HepG2 (cell line): ENCODE results near the gene SLC66A3. TPM values are rescaled to one million over a fixed set of nuclear protein-coding genes. Genes with fewer than 3 reads are reported as not detected.

Experiments used
- ATAC-seq: fragments of 200-7000 bp; cut with Tn5 transposase; 3 replicates; pipeline ENCODE4 v1.9.1; 2020; ENCODE audit warnings: mild to moderate bottlenecking, moderate library complexity
- BruUV-seq: library from RNA; stranded (reverse); fragments of 400-500 nt; replicated peaks from 2 replicates; lab custom pipeline; 2021; lab: Mats Ljungman, UMichigan
- CTCF ChIA-PET: fragments of 300-600 bp; formaldehyde crosslinking; extraction: SDS; loops from one replicate; lab custom pipeline; 2021; ENCODE audit warnings: low total read pairs, inconsistent platforms, low intra/inter-chr PET ratio; lab: Yijun Ruan, JAX
- POLR2A ChIA-PET: fragments of 350-600 bp; sonication (Branson Sonifier 250); formaldehyde crosslinking; loops from one replicate; lab custom pipeline; 2020; ENCODE audit warnings: antibody characterized with exemption, inconsistent platforms; lab: Yijun Ruan, JAX
- DNase-seq: peaks from one replicate; pipeline ENCODE4 v3.0.0-alpha.2; 2015; ENCODE audit warnings: low spot score
- FAIRE-seq: peaks from 3 replicates; lab custom pipeline; 2011; peaks lifted over from hg19 to GRCh38; lab: Jason Lieb, UNC
- H2AFZ ChIP-seq: one replicate; pipeline ENCODE4 v1.6.1; 2011; ENCODE audit warnings: low read length, inconsistent platforms
- H3K27ac ChIP-seq: fragments of 300-600 bp; 3 replicates; pipeline ENCODE4 v1.8.0; 2011; ENCODE audit warnings: mixed run types, mild to moderate bottlenecking, mixed read lengths, low read length, inconsistent platforms; ENCODE audit not compliant: insufficient read depth; ENCODE audit errors: extremely low read length
- H3K27me3 ChIP-seq, 2 experiments: fragments of 200-600 bp in 1 of 2; 2 replicates in 1 of 2; 3 replicates in 1 of 2; pipeline versions ENCODE4 v1.6.0 to v1.8.0; 2011; ENCODE audit warnings: low read length in 2 of 2, mild to moderate bottlenecking in 2 of 2, moderate library complexity in 2 of 2, inconsistent platforms in 1 of 2; ENCODE audit not compliant: insufficient read depth in 2 of 2, control insufficient read depth in 1 of 2
- H3K36me3 ChIP-seq, 2 experiments: fragments of 200-600 bp in 1 of 2; replicated peaks in 1 of 2; 2 replicates in 1 of 2; 3 replicates in 1 of 2; pipeline versions ENCODE4 v1.5.1 to v1.8.0; 2011; ENCODE audit warnings: low read length in 2 of 2, inconsistent platforms in 1 of 2; ENCODE audit not compliant: insufficient read depth in 2 of 2, control insufficient read depth in 1 of 2
- H3K4me1 ChIP-seq: 2 replicates; pipeline ENCODE4 v1.5.1; 2012; ENCODE audit warnings: low read length, inconsistent platforms; ENCODE audit not compliant: insufficient read depth
- H3K4me2 ChIP-seq: 2 replicates; pipeline ENCODE4 v1.6.0; 2011; ENCODE audit warnings: low read depth, low read length, inconsistent platforms
- H3K4me3 ChIP-seq, 3 experiments: fragments of 200-600 bp in 1 of 3; sonication (generic), shearing (Covaris generic) in 1 of 3; replicated peaks in 1 of 3; 2 replicates each; pipeline ENCODE4 v1.5.1; 2011 to 2016; ENCODE audit warnings: low read length in 3 of 3, inconsistent platforms in 2 of 3, low read depth in 2 of 3, mild to moderate bottlenecking in 2 of 3, control low read depth in 1 of 3, mixed read lengths in 1 of 3; ENCODE audit not compliant: insufficient read depth in 1 of 3
- H3K79me2 ChIP-seq: one replicate; pipeline ENCODE4 v1.6.1; 2011; ENCODE audit warnings: low read length, inconsistent platforms; ENCODE audit not compliant: insufficient read depth
- H3K9ac ChIP-seq: 2 replicates; pipeline ENCODE4 v1.6.0; 2011; ENCODE audit warnings: mild to moderate bottlenecking, low read depth, low read length, inconsistent platforms; ENCODE audit not compliant: insufficient read depth
- H3K9me3 ChIP-seq: 2 replicates; pipeline ENCODE4 v1.5.1; 2012; ENCODE audit warnings: mild to moderate bottlenecking, low read length
- H4K20me1 ChIP-seq: 2 replicates; pipeline ENCODE4 v1.6.0; 2011; ENCODE audit warnings: inconsistent platforms, mild to moderate bottlenecking, low read length, moderate library complexity; ENCODE audit not compliant: insufficient read depth
- CBX1 ChIP-seq: IDR thresholded peaks from one replicate; pipeline ENCODE4 v1.6.1; 2016; ENCODE audit warnings: antibody characterized with exemption, low read depth
- CCAR2 ChIP-seq: fragments of 200-400 bp; formaldehyde crosslinking; optimal IDR thresholded peaks from 2 replicates; pipeline ENCODE3; 2018; ENCODE audit warnings: low read depth, mild to moderate bottlenecking, low read length, moderate library complexity
- EZH2 ChIP-seq: conservative IDR thresholded peaks from 2 replicates; pipeline ENCODE4 v1.6.1; 2012; ENCODE audit warnings: mild to moderate bottlenecking, low read depth, low read length, moderate library complexity
- KDM4B ChIP-seq: sonication (generic); formaldehyde crosslinking; IDR thresholded peaks from 2 replicates; pipeline ENCODE4 v1.4.0; 2020; ENCODE audit warnings: missing genetic modification reagents
- MTA1 ChIP-seq: sonication (generic); formaldehyde crosslinking; IDR thresholded peaks from 2 replicates; pipeline ENCODE4 v1.4.0; 2020; ENCODE audit warnings: missing genetic modification reagents, mild to moderate bottlenecking, borderline replicate concordance
- NR2F2 ChIP-seq: IDR thresholded peaks from 2 replicates; pipeline ENCODE4 v1.6.1; 2012; ENCODE audit warnings: low read depth, inconsistent platforms, borderline replicate concordance
- PLRG1 ChIP-seq: fragments of 450-650 bp; conservative IDR thresholded peaks from 2 replicates; pipeline ENCODE4 v1.6.1; 2016
- SRSF9 ChIP-seq: fragments of 200-400 bp; formaldehyde crosslinking; IDR thresholded peaks from 2 replicates; pipeline ENCODE4 v1.6.1; 2018; ENCODE audit warnings: borderline replicate concordance, mild to moderate bottlenecking, low read depth, low read length; ENCODE audit not compliant: insufficient read depth, poor library complexity, severe bottlenecking
- TEAD2 ChIP-seq: sonication (generic); formaldehyde crosslinking; IDR thresholded peaks from 2 replicates; pipeline ENCODE4 v1.9.0; 2021; ENCODE audit warnings: missing genetic modification reagents
- ZNF264 ChIP-seq: sonication (generic); formaldehyde crosslinking; IDR thresholded peaks from 2 replicates; pipeline ENCODE4 v1.4.0; 2020; ENCODE audit warnings: missing genetic modification reagents
- ZNF33A ChIP-seq: sonication (generic); formaldehyde crosslinking; IDR thresholded peaks from 2 replicates; pipeline ENCODE4 v1.5.1; 2020; ENCODE audit warnings: missing genetic modification reagents, mild to moderate bottlenecking, moderate library complexity, borderline replicate concordance
- ZNF580 ChIP-seq: IDR thresholded peaks from 2 replicates; pipeline ENCODE4 v1.6.1; 2016; ENCODE audit warnings: low read depth, borderline replicate concordance
- ZNF687 ChIP-seq: sonication (generic); formaldehyde crosslinking; IDR thresholded peaks from 2 replicates; pipeline ENCODE4 v1.5.1; 2020; ENCODE audit warnings: mild to moderate bottlenecking, missing genetic modification reagents, moderate library complexity
- ZNF784 ChIP-seq: sonication (generic); formaldehyde crosslinking; IDR thresholded peaks from 2 replicates; pipeline ENCODE4 v1.5.1; 2020; ENCODE audit warnings: missing genetic modification reagents, mild to moderate bottlenecking, borderline replicate concordance
- ZSCAN22 ChIP-seq: sonication (generic); formaldehyde crosslinking; IDR thresholded peaks from 2 replicates; pipeline ENCODE4 v1.4.0; 2020; ENCODE audit warnings: mild to moderate bottlenecking, missing genetic modification reagents
- WGBS: methylation state at CpG from one replicate; pipeline ENCODE4 v1.1.6; 2017; ENCODE audit warnings: low lambda C conversion rate; 5-methylcytosine and 5-hydroxymethylcytosine counted together
- in situ Hi-C: cut with HindIII; loops from 2 replicates; pipeline ENCODE4 v1.10.0; 2017; ENCODE audit warnings: low pct_unique_long_range_greater_than_20kb; ENCODE audit not compliant: extremely low pct_ligation_motif_present
- intact Hi-C: fragments of 100-400 bp; cut with micrococcal nuclease; formaldehyde crosslinking; loops from one replicate; pipeline ENCODE4 v1.10.0; 2022; ENCODE audit not compliant: unreplicated experiment
- polyA plus RNA-seq, 8 experiments: library from polyadenylated mRNA; depleted of rRNA in 3 of 8; stranded (reverse) in 7 of 8; unstranded in 1 of 8; fragments of >200 nt; fragmentation: Illumina TruSeq in 4 of 8; extraction: Trizol in 4 of 8; gene quantifications; 2 replicates each; pipeline versions ENCODE4 v1.2.1 to v1.2.3, GENCODE V29; 2011 to 2016; ENCODE audit warnings: low read depth in 4 of 8, missing spikeins in 1 of 8, mixed read lengths in 1 of 8; ENCODE audit not compliant: insufficient read depth in 1 of 8
- total RNA-seq, 5 experiments: library from RNA; depleted of rRNA; stranded (reverse); fragments of >200 nt; fragmentation: Illumina TruSeq; extraction: Trizol; gene quantifications; 2 replicates each; pipeline ENCODE4 v1.2.3, GENCODE V29; 2016; ENCODE audit warnings: low read depth in 1 of 5
- TF ChIP-seq, protein P1 (sequence below): sonication (generic); formaldehyde crosslinking; IDR thresholded peaks from 2 replicates; pipeline ENCODE4 v1.5.1; 2020; ENCODE audit warnings: mild to moderate bottlenecking, missing genetic modification reagents, borderline replicate concordance
- TF ChIP-seq, protein P2 (sequence below): sonication (generic); formaldehyde crosslinking; IDR thresholded peaks from 2 replicates; pipeline ENCODE4 v1.8.1; 2023; ENCODE audit warnings: mild to moderate bottlenecking, inconsistent platforms, moderate library complexity, missing genetic modification reagents, borderline replicate concordance

The SLC66A3 gene
- total and polyA plus RNA-seq, 2 of the 13 experiments (the other 11 are each of a cell fraction or from before 2014, with no cell fraction given) = 2.2 to 3.7 TPM

GRCh38 chr2:11166476-11166875 is 11.2 kb downstream of the SLC66A3 start:
- Histone ChIP-seq H3K27ac (no peak overlapping the region), H3K36me3 (no peaks in the 10 kb centered on the region), H3K4me2 (no peak overlapping the region), H3K4me1 (peaks cover 28% of the 10 kb centered on the region), H3K9me3 (no peaks in the 10 kb centered on the region), H3K79me2 (no peaks in the 10 kb centered on the region), H2AFZ (no peak overlapping the region), H4K20me1 (no peaks in the 10 kb centered on the region), H3K27me3 (no peaks in the 10 kb centered on the region; a peak in 1 of 5 replicates), H3K9ac (no peak overlapping the region), H3K4me3 (no peak overlapping the region)
- no TSS peak for BruUV-seq
- CTCF ChIA-PET = no interaction called here
- FAIRE-seq (no peak), ATAC-seq (no peak), DNase-seq (no peak)
- 61% methylated on average over 10 of the region's 10 CpGs for WGBS
- in situ Hi-C loops (no loop called here), intact Hi-C loops (no loop called here)
- POLR2A ChIA-PET = no interaction called here
- TF ChIP-seq TEAD2 (no peak), CCAR2 (no peak), ZNF264 (CRISPR knock-in tag) (no peak), ZNF580 (no peak), ZSCAN22 (CRISPR knock-in tag) (no peak), PLRG1 (no peak), MTA1 (CRISPR knock-in tag) (no peak), SRSF9 (no peak), ZNF33A (no peak), EZH2 (no peak), KDM4B (CRISPR knock-in tag) (no peak), NR2F2 (no peak), ZNF784 (no peak), ZNF687 (CRISPR knock-in tag) (no peak), CBX1 (no peak)
- TF ChIP-seq, protein P1, sequence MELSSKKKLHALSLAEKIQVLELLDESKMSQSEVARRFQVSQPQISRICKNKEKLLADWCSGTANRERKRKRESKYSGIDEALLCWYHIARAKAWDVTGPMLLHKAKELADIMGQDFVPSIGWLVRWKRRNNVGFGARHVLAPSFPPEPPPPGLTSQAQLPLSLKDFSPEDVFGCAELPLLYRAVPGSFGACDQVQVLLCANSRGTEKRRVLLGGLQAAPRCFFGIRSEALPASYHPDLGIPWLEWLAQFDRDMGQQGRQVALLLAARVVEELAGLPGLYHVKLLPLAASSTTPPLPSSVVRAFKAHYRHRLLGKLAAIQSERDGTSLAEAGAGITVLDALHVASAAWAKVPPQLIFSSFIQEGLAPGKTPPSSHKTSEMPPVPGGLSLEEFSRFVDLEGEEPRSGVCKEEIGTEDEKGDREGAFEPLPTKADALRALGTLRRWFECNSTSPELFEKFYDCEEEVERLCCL = no peak
- TF ChIP-seq, protein P2, sequence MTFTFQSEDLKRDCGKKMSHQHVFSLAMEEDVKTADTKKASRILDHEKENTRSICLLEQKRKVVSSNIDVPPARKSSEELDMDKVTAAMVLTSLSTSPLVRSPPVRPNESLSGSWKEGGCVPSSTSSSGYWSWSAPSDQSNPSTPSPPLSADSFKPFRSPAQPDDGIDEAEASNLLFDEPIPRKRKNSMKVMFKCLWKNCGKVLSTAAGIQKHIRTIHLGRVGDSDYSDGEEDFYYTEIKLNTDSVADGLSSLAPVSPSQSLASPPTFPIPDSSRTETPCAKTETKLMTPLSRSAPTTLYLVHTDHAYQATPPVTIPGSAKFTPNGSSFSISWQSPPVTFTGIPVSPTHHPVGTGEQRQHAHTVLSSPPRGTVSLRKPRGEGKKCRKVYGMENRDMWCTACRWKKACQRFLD = no peak
